ENCODE measurements around the gene MEGF6. TPM values are rescaled to one million over a fixed set of nuclear protein-coding genes. Genes with fewer than 3 reads are reported as not detected.

MEGF6 gene
- total RNA-seq, 1 donor from 2014 or later, result 64.7 TPM

DNA sequence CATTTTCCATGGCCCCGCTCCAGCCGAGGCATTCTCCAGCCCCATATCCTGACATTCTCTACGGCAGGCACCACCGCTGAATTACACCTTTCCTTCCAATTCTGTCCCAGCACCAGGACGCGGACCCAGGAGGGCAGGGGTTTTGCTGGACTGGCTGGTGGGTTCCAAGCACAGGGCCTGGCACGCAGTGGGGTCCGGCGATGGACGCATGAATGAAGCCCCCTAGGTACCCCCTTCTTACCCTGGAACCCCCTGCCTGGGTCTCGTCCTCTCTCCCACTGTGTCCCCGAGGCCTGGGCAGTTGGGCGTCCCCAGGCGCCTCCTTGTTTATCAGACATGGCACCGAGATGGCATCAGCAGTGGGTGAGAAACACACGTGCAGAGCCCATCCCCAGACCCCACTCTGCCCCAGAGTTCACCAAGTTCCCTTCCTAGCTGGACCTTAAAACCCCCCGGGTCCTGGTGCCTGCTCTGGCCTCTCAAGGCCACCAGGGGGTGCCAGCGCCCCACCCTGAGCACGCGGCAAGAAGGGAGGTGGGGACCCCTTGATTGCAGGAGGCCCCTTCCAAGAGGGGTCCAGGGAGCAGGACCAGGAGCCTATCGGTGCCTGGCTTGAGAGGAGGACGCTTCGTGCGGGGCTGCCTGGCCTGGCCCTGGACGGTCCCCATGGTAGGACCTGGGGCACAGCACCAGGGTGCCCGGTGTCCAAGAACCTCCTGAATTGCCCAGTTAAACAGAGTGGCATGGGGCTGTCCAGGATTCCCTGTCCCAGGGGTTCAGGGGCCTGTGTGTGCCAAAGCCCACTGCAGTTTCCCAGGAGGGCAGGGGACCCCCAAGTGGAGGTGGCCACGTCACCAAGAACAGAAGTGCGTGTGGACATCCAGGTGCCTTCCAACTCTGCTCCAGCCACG, 46.1 kb downstream of the MEGF6 start:
- H3K9me3 Mint-ChIP-seq (ENCODE audit: unreplicated experiment), result peaks cover 2% of the 10 kb centered on the region
- H3K36me3 Mint-ChIP-seq (ENCODE audit: unreplicated experiment), result no peaks in the 10 kb centered on the region
- no peaks in the 10 kb centered on the region for H3K4me1 Mint-ChIP-seq (ENCODE audit: low read depth, unreplicated experiment)
- peak; percentile 97 for TF ChIP-seq CTCF (IDR thresholded peaks at IDR 0.05; ENCODE audit: partially characterized antibody, unreplicated experiment)
- DNase-seq, result peak; percentile 63
- peaks cover under 1% of the 10 kb centered on the region for H3K27me3 Mint-ChIP-seq (ENCODE audit: unreplicated experiment)
- no peak overlapping the region for H3K27ac Mint-ChIP-seq (ENCODE audit: unreplicated experiment)
- H3K4me3 Mint-ChIP-seq (ENCODE audit: unreplicated experiment), result no peak overlapping the region

- H3K4me1 Mint-ChIP-seq (ENCODE audit: low read depth, unreplicated experiment), result no peaks in the 10 kb centered on the region
- H3K27ac Mint-ChIP-seq (ENCODE audit: unreplicated experiment), result no peak overlapping the region
- H3K4me3 Mint-ChIP-seq (ENCODE audit: unreplicated experiment), result no peak overlapping the region
- H3K27me3 Mint-ChIP-seq (ENCODE audit: unreplicated experiment), result no peaks in the 10 kb centered on the region
- no peak for DNase-seq
- peaks cover 2% of the 10 kb centered on the region for H3K9me3 Mint-ChIP-seq (ENCODE audit: unreplicated experiment)
- no peaks in the 10 kb centered on the region for H3K36me3 Mint-ChIP-seq (ENCODE audit: unreplicated experiment)
- no peak for TF ChIP-seq CTCF (IDR thresholded peaks at IDR 0.05; ENCODE audit: partially characterized antibody, unreplicated experiment)
Measured at GRCh38 chr1:3563610-3564009, 47.7 kb downstream of the MEGF6 start.

DNA sequence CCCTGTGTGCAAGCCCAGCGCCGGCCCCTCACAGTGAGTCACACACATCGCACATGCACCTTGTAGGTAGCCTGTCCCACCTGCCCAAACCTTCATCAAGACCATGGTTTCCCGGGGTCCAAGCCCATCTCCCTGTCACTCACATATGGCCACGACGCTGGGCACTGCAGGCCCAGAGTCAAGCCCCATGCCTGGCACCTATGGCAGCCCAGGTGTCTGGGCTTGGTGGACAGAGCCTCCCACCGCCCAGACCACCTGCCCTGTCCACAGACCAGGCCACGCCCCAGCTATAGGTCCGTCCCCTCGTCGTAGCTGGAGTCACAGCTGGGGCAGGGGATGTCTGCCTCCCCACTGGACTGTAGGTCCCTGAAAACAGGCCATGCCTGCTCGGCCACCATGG, 48.2 kb downstream of the MEGF6 start:
- TF ChIP-seq CTCF (IDR thresholded peaks at IDR 0.05; ENCODE audit: partially characterized antibody, unreplicated experiment), result no peak
- H3K9me3 Mint-ChIP-seq (ENCODE audit: unreplicated experiment), result peaks cover 2% of the 10 kb centered on the region
- no peak overlapping the region for H3K4me3 Mint-ChIP-seq (ENCODE audit: unreplicated experiment)
- no peak overlapping the region for H3K27ac Mint-ChIP-seq (ENCODE audit: unreplicated experiment)
- peaks cover 3% of the 10 kb centered on the region for H3K27me3 Mint-ChIP-seq (ENCODE audit: unreplicated experiment)
- H3K36me3 Mint-ChIP-seq (ENCODE audit: unreplicated experiment), result no peaks in the 10 kb centered on the region
- no peak for DNase-seq
- no peaks in the 10 kb centered on the region for H3K4me1 Mint-ChIP-seq (ENCODE audit: low read depth, unreplicated experiment)

- no peak for DNase-seq
- no peak overlapping the region for H3K27ac Mint-ChIP-seq (ENCODE audit: unreplicated experiment)
- no peaks in the 10 kb centered on the region for H3K36me3 Mint-ChIP-seq (ENCODE audit: unreplicated experiment)
- H3K4me3 Mint-ChIP-seq (ENCODE audit: unreplicated experiment), result no peak overlapping the region
- peaks cover 6% of the 10 kb centered on the region for H3K27me3 Mint-ChIP-seq (ENCODE audit: unreplicated experiment)
- TF ChIP-seq CTCF (IDR thresholded peaks at IDR 0.05; ENCODE audit: partially characterized antibody, unreplicated experiment), result no peak
- H3K4me1 Mint-ChIP-seq (ENCODE audit: low read depth, unreplicated experiment), result no peaks in the 10 kb centered on the region
- H3K9me3 Mint-ChIP-seq (ENCODE audit: unreplicated experiment), result peaks cover 2% of the 10 kb centered on the region
Measured at GRCh38 chr1:3562712-3563111, 48.6 kb downstream of the MEGF6 start.

- no peak overlapping the region for H3K27ac Mint-ChIP-seq (ENCODE audit: unreplicated experiment)
- no peak for DNase-seq
- no peak for TF ChIP-seq CTCF (IDR thresholded peaks at IDR 0.05; ENCODE audit: partially characterized antibody, unreplicated experiment)
- H3K36me3 Mint-ChIP-seq (ENCODE audit: unreplicated experiment), result no peaks in the 10 kb centered on the region
- H3K4me3 Mint-ChIP-seq (ENCODE audit: unreplicated experiment), result no peak overlapping the region
- H3K27me3 Mint-ChIP-seq (ENCODE audit: unreplicated experiment), result peaks cover 7% of the 10 kb centered on the region
- no peaks in the 10 kb centered on the region for H3K4me1 Mint-ChIP-seq (ENCODE audit: low read depth, unreplicated experiment)
- peaks cover 4% of the 10 kb centered on the region for H3K9me3 Mint-ChIP-seq (ENCODE audit: unreplicated experiment)
Measured at GRCh38 chr1:3561702-3562101, 49.6 kb downstream of the MEGF6 start.
